ENCODE results near the gene FILIP1L.

Gene FILIP1L

GRCh38 chr3:99856437-99857220 is 257.7 kb downstream of the FILIP1L start:
- Histone ChIP-seq H2BK12ac (ENCODE audit: low read length) (no peak overlapping the region), H3K79me1 (ENCODE audit: low read length) (peaks cover 3% of the 10 kb centered on the region), H3K4me1 (ENCODE audit: control insufficient read depth in 1 of 2, insufficient read depth in 2 of 2, low read length in 2 of 2) (peaks cover 3 to 4% of the 10 kb centered on the region in 2 experiments), H4K91ac (ENCODE audit: low read depth, low read length) (no peak overlapping the region), H3K9ac (ENCODE audit: low read length) (no peak overlapping the region), H3K18ac (ENCODE audit: low read length) (no peak overlapping the region), H2AFZ (ENCODE audit: insufficient read depth, low read length, poor library complexity) (no peak overlapping the region), H4K8ac (ENCODE audit: low read depth, low read length) (no peak overlapping the region), H3K27me3 (ENCODE audit: insufficient read depth, low read length) (no peaks in the 10 kb centered on the region), H3K36me3 (ENCODE audit: control insufficient read depth in 1 of 2, insufficient read depth in 2 of 2, low read length in 2 of 2) (peaks cover 0 to 5% of the 10 kb centered on the region in 2 experiments), H3K23ac (ENCODE audit: low read length) (no peak overlapping the region), H2BK5ac (ENCODE audit: low read depth, low read length, poor library complexity) (no peak overlapping the region), H3K27ac (ENCODE audit: low read depth, low read length) (no peak overlapping the region), H3K79me2 (ENCODE audit: control insufficient read depth, insufficient read depth, low read length, poor library complexity) (no peaks in the 10 kb centered on the region), H3K4me3 (ENCODE audit: low read depth, low read length) (no peak overlapping the region), H3K4me2 (ENCODE audit: low read length) (no peak overlapping the region), H2BK120ac (ENCODE audit: insufficient read depth, low read length, poor library complexity) (no peak overlapping the region), H3K14ac (ENCODE audit: low read length) (no peak overlapping the region), H2AK5ac (ENCODE audit: low read length) (no peak overlapping the region), H3K4ac (ENCODE audit: low read depth, low read length) (no peak overlapping the region), H4K12ac (ENCODE audit: low read depth, low read length) (no peak overlapping the region), H3K9me3 (ENCODE audit: insufficient read depth, low read depth, low read length) (no peaks in the 10 kb centered on the region)
- WGBS (ENCODE audit: extremely low coverage, insufficient coverage, insufficient read length) = no CpG with 5 or more reads among the region's 3 CpGs
- no peak for DNase-seq

- H3K79me1 ChIP-seq (ENCODE audit: low read length) = peaks cover 3% of the 10 kb centered on the region
- H3K9ac ChIP-seq (ENCODE audit: low read length) = no peak overlapping the region
- WGBS (ENCODE audit: extremely low coverage, insufficient coverage, insufficient read length) = no CpG with 5 or more reads among the region's 1 CpG
- H2BK12ac ChIP-seq (ENCODE audit: low read length) = no peak overlapping the region
- no peak overlapping the region for H3K18ac ChIP-seq (ENCODE audit: low read length)
- H3K9me3 ChIP-seq (ENCODE audit: insufficient read depth, low read depth, low read length) = no peaks in the 10 kb centered on the region
- no peak overlapping the region for H2AFZ ChIP-seq (ENCODE audit: insufficient read depth, low read length, poor library complexity)
- H2BK120ac ChIP-seq (ENCODE audit: insufficient read depth, low read length, poor library complexity) = no peak overlapping the region
- no peak overlapping the region for H4K8ac ChIP-seq (ENCODE audit: low read depth, low read length)
- no peak overlapping the region for H3K4me3 ChIP-seq (ENCODE audit: low read depth, low read length)
- H3K4me2 ChIP-seq (ENCODE audit: low read length) = no peak overlapping the region
- peak overlapping the region; percentile 79 for H2AK5ac ChIP-seq (ENCODE audit: low read length)
- H3K4me1 ChIP-seq (ENCODE audit: control insufficient read depth in 1 of 2, insufficient read depth in 2 of 2, low read length in 2 of 2) = peaks cover 3% of the 10 kb centered on the region in 2 experiments
- no peak overlapping the region for H4K12ac ChIP-seq (ENCODE audit: low read depth, low read length)
- H3K27ac ChIP-seq (ENCODE audit: low read depth, low read length) = no peak overlapping the region
- H3K14ac ChIP-seq (ENCODE audit: low read length) = no peak overlapping the region
- H3K23ac ChIP-seq (ENCODE audit: low read length) = no peak overlapping the region
- no peak overlapping the region for H4K91ac ChIP-seq (ENCODE audit: low read depth, low read length)
- no peaks in the 10 kb centered on the region for H3K27me3 ChIP-seq (ENCODE audit: insufficient read depth, low read length)
- no peak overlapping the region for H3K4ac ChIP-seq (ENCODE audit: low read depth, low read length)
- H2BK5ac ChIP-seq (ENCODE audit: low read depth, low read length, poor library complexity) = no peak overlapping the region
- no peaks in the 10 kb centered on the region for H3K79me2 ChIP-seq (ENCODE audit: control insufficient read depth, insufficient read depth, low read length, poor library complexity)
- DNase-seq = no peak
- H3K36me3 ChIP-seq (ENCODE audit: control insufficient read depth in 1 of 2, insufficient read depth in 2 of 2, low read length in 2 of 2) = no peaks in the 10 kb centered on the region
Observed at GRCh38 chr3:99855900-99856299, 258.4 kb downstream of the FILIP1L start.

- H3K4me3 ChIP-seq (ENCODE audit: low read depth, low read length) = no peak overlapping the region
- no peaks in the 10 kb centered on the region for H3K27me3 ChIP-seq (ENCODE audit: insufficient read depth, low read length)
- no peaks in the 10 kb centered on the region for H3K79me1 ChIP-seq (ENCODE audit: low read length)
- peaks cover 2 to 3% of the 10 kb centered on the region in 2 experiments for H3K36me3 ChIP-seq (ENCODE audit: control insufficient read depth in 1 of 2, insufficient read depth in 2 of 2, low read length in 2 of 2)
- no CpG with 5 or more reads among the region's 1 CpG for WGBS (ENCODE audit: extremely low coverage, insufficient coverage, insufficient read length)
- H3K4me2 ChIP-seq (ENCODE audit: low read length) = no peak overlapping the region
- H3K9ac ChIP-seq (ENCODE audit: low read length) = no peak overlapping the region
- no peak overlapping the region for H3K27ac ChIP-seq (ENCODE audit: low read depth, low read length)
- H4K91ac ChIP-seq (ENCODE audit: low read depth, low read length) = no peak overlapping the region
- no peak overlapping the region for H3K14ac ChIP-seq (ENCODE audit: low read length)
- no peak overlapping the region for H3K4ac ChIP-seq (ENCODE audit: low read depth, low read length)
- H2AK5ac ChIP-seq (ENCODE audit: low read length) = no peak overlapping the region
- no peak overlapping the region for H2BK120ac ChIP-seq (ENCODE audit: insufficient read depth, low read length, poor library complexity)
- H3K4me1 ChIP-seq (ENCODE audit: control insufficient read depth in 1 of 2, insufficient read depth in 2 of 2, low read length in 2 of 2) = no peaks in the 10 kb centered on the region
- no peak overlapping the region for H4K8ac ChIP-seq (ENCODE audit: low read depth, low read length)
- no peaks in the 10 kb centered on the region for H3K79me2 ChIP-seq (ENCODE audit: control insufficient read depth, insufficient read depth, low read length, poor library complexity)
- H3K18ac ChIP-seq (ENCODE audit: low read length) = no peak overlapping the region
- DNase-seq = no peak
- no peaks in the 10 kb centered on the region for H3K9me3 ChIP-seq (ENCODE audit: insufficient read depth, low read depth, low read length)
- no peak overlapping the region for H3K23ac ChIP-seq (ENCODE audit: low read length)
- no peak overlapping the region for H2AFZ ChIP-seq (ENCODE audit: insufficient read depth, low read length, poor library complexity)
- H2BK5ac ChIP-seq (ENCODE audit: low read depth, low read length, poor library complexity) = no peak overlapping the region
- H2BK12ac ChIP-seq (ENCODE audit: low read length) = no peak overlapping the region
- H4K12ac ChIP-seq (ENCODE audit: low read depth, low read length) = no peak overlapping the region
Observed at GRCh38 chr3:99854756-99855298, 259.5 kb downstream of the FILIP1L start.

GRCh38 chr3:99852851-99853250 is 261.4 kb downstream of the FILIP1L start:
- no peak overlapping the region for H3K4ac ChIP-seq (ENCODE audit: low read depth, low read length)
- H3K23ac ChIP-seq (ENCODE audit: low read length) = no peak overlapping the region
- no peak for DNase-seq
- H4K12ac ChIP-seq (ENCODE audit: low read depth, low read length) = no peak overlapping the region
- no peak overlapping the region for H3K4me2 ChIP-seq (ENCODE audit: low read length)
- H2BK12ac ChIP-seq (ENCODE audit: low read length) = no peak overlapping the region
- H3K36me3 ChIP-seq (ENCODE audit: control insufficient read depth in 1 of 2, insufficient read depth in 2 of 2, low read length in 2 of 2) = peaks cover 3 to 11% of the 10 kb centered on the region in 2 experiments
- no peak overlapping the region for H3K18ac ChIP-seq (ENCODE audit: low read length)
- H3K9ac ChIP-seq (ENCODE audit: low read length) = no peak overlapping the region
- no peak overlapping the region for H2AFZ ChIP-seq (ENCODE audit: insufficient read depth, low read length, poor library complexity)
- no peak overlapping the region for H3K27ac ChIP-seq (ENCODE audit: low read depth, low read length)
- H4K8ac ChIP-seq (ENCODE audit: low read depth, low read length) = no peak overlapping the region
- H3K9me3 ChIP-seq (ENCODE audit: insufficient read depth, low read depth, low read length) = no peaks in the 10 kb centered on the region
- H3K79me1 ChIP-seq (ENCODE audit: low read length) = no peaks in the 10 kb centered on the region
- H2BK120ac ChIP-seq (ENCODE audit: insufficient read depth, low read length, poor library complexity) = no peak overlapping the region
- no peaks in the 10 kb centered on the region for H3K79me2 ChIP-seq (ENCODE audit: control insufficient read depth, insufficient read depth, low read length, poor library complexity)
- no peak overlapping the region for H2AK5ac ChIP-seq (ENCODE audit: low read length)
- no peak overlapping the region for H4K91ac ChIP-seq (ENCODE audit: low read depth, low read length)
- no peak overlapping the region for H2BK5ac ChIP-seq (ENCODE audit: low read depth, low read length, poor library complexity)
- H3K4me3 ChIP-seq (ENCODE audit: low read depth, low read length) = no peak overlapping the region
- WGBS (ENCODE audit: extremely low coverage, insufficient coverage, insufficient read length) = no CpG with 5 or more reads among the region's 1 CpG
- no peak overlapping the region for H3K14ac ChIP-seq (ENCODE audit: low read length)
- no peaks in the 10 kb centered on the region for H3K27me3 ChIP-seq (ENCODE audit: insufficient read depth, low read length)
- no peaks in the 10 kb centered on the region for H3K4me1 ChIP-seq (ENCODE audit: control insufficient read depth in 1 of 2, insufficient read depth in 2 of 2, low read length in 2 of 2)
